ENCODE data around the gene EMSY.

DNA sequence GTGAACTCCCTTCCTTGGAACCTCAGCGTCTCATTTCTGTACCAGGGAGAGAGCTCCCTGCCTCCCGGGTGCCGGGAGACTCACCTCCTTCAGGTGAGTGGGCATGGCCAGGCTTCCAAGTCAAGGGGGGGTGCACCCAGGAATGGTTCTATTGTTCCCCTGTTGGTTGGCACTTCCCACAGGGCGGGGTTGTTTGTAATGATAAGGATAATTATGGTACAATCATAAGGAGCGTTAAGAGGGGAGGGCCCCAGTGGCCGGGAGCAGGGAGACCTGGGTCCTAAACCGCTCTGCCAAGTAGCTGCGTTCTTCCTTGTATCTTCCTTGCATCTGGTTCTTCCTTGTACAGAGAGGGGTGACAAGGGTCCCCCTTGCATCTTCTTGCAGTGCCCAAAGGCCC lies 146.6 kb downstream of the EMSY start:
- TF ChIP-seq POLR2A (IDR thresholded peaks at IDR 0.05): no peak
- TF ChIP-seq, protein P1, sequence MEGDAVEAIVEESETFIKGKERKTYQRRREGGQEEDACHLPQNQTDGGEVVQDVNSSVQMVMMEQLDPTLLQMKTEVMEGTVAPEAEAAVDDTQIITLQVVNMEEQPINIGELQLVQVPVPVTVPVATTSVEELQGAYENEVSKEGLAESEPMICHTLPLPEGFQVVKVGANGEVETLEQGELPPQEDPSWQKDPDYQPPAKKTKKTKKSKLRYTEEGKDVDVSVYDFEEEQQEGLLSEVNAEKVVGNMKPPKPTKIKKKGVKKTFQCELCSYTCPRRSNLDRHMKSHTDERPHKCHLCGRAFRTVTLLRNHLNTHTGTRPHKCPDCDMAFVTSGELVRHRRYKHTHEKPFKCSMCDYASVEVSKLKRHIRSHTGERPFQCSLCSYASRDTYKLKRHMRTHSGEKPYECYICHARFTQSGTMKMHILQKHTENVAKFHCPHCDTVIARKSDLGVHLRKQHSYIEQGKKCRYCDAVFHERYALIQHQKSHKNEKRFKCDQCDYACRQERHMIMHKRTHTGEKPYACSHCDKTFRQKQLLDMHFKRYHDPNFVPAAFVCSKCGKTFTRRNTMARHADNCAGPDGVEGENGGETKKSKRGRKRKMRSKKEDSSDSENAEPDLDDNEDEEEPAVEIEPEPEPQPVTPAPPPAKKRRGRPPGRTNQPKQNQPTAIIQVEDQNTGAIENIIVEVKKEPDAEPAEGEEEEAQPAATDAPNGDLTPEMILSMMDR (IDR thresholded peaks at IDR 0.05): no peak

All from prostate gland (tissue), 2 donors.